Hepatic stellate cell (primary cell): ENCODE results near the gene TMEM63B.
"Not testable (repeated sequence)": the region's sequence is repeated elsewhere in the genome, so short reads cannot be mapped to it uniquely, and the experiment has no call there.

ENCODE experiments used
- DNase-seq: peaks from one replicate; pipeline ENCODE4 v3.0.0; 2011; ENCODE audit warnings: low spot score

TMEM63B gene

GRCh38 chr6:44127186-44128019 lies at the start of gene TMEM63B, which contains the start of gene MRPL14:
Gene TMEM63B (plus strand): TSS chr6:44127554. CDS start chr6:44134585, 7,031 bp downstream.
Gene MRPL14 (minus strand): TSS chr6:44127452. CDS start chr6:44116611, 10,841 bp downstream.
- peak; percentile 100 for DNase-seq

GRCh38 chr6:44078219-44078826 lies 49.0 kb upstream of the TMEM63B start:
- no peak for DNase-seq

GRCh38 chr6:44078827-44079671 lies 48.3 kb upstream of the TMEM63B start:
- peak; percentile 87 for DNase-seq

GRCh38 chr6:44079672-44080071 lies 47.7 kb upstream of the TMEM63B start:
- DNase-seq, result no peak

GRCh38 chr6:44080561-44081521 lies 46.5 kb upstream of the TMEM63B start:
- DNase-seq, result no peak

GRCh38 chr6:44081753-44082152 lies 45.6 kb upstream of the TMEM63B start:
- no peak for DNase-seq

- no peak for DNase-seq
Observed at GRCh38 chr6:44082872-44083321, 44.5 kb upstream of the TMEM63B start.

- DNase-seq, result no peak
Observed at GRCh38 chr6:44084231-44085014, 42.9 kb upstream of the TMEM63B start.

GRCh38 chr6:44085219-44085618 lies 42.1 kb upstream of the TMEM63B start:
- no peak for DNase-seq

- no peak for DNase-seq
Observed at GRCh38 chr6:44086931-44087574, 40.3 kb upstream of the TMEM63B start.

- no peak for DNase-seq
Observed at GRCh38 chr6:44087623-44088022, 39.7 kb upstream of the TMEM63B start.

GRCh38 chr6:44088827-44089590 lies 38.3 kb upstream of the TMEM63B start:
- no peak for DNase-seq

GRCh38 chr6:44090465-44090864 lies 36.9 kb upstream of the TMEM63B start:
- DNase-seq, result no peak

- not testable (repeated sequence) for DNase-seq
Observed at GRCh38 chr6:44091356-44091755, 36.0 kb upstream of the TMEM63B start.

- DNase-seq, result no peak
Observed at GRCh38 chr6:44091981-44092884, 35.1 kb upstream of the TMEM63B start.

- no peak for DNase-seq
Observed at GRCh38 chr6:44093066-44093465, 34.3 kb upstream of the TMEM63B start.

- DNase-seq, result no peak
Observed at GRCh38 chr6:44093750-44094402, 33.5 kb upstream of the TMEM63B start.
